ENCODE data around the gene UCHL5. TPM values are rescaled to one million over a fixed set of nuclear protein-coding genes. Genes with fewer than 3 reads are reported as not detected.

The UCHL5 gene
- total and polyA plus RNA-seq, 2 of the 13 experiments (the other 11 are each of a cell fraction or from before 2014, with no cell fraction given) = 18.2 to 44.1 TPM

DNA sequence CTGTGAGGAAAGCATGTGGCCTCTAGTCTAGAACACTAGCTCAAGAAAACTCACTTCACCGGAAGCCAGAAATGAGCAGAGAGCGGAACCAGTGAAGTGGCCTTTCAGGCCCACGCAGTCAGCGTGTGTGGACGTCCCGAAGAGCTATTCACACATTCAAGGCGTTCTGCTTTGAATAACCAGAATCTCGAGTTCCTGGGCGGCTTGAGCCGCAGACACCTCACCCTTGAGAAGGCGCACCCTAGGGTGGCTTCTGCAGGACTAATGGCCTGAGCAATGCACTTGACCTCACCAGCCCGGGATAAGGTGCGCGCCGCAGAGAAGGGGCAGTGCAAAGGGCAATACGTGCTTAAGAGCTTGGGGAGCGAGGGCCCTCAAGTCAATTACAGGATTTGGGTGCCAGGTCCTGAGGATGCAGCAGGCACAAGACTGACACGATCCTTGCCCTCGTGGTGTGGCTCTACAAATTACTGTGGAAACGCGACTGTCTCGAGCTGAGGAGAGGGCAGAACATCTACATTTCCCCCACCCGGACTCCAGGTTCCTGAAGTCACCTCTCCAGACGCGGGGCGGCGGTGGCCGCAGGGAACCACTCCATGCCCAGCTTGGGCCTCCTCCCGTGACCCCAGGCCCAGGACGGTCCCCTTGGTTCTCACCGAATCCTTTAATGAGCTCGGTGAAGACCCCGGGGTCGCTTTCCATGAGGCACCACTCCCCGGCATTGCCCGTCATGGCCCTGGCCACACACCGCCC, 455 bp downstream of the UCHL5 start:
- peak overlapping the region; percentile 73 for H2AFZ ChIP-seq (ENCODE audit: low read length)
- peaks cover 38% of the 10 kb centered on the region for H3K4me1 ChIP-seq (ENCODE audit: insufficient read depth, low read length)
- ATAC-seq (peak; percentile 38), DNase-seq (ENCODE audit: low spot score) (peak; percentile 35), FAIRE-seq (peak; percentile 68)
- peak overlapping the region; percentile 94 for H3K27ac ChIP-seq (ENCODE audit: extremely low read length, insufficient read depth, low read length)
- H3K9me3 ChIP-seq (ENCODE audit: low read length) = no peaks in the 10 kb centered on the region
- in situ Hi-C loops (cut with HindIII; ENCODE audit: extremely low pct_ligation_motif_present, low pct_unique_long_range_greater_than_20kb) = no loop called here
- no peaks in the 10 kb centered on the region for H3K36me3 ChIP-seq (replicated peaks in 1 of 2; ENCODE audit: control insufficient read depth in 1 of 2, insufficient read depth in 2 of 2, low read length in 2 of 2)
- H3K4me3 ChIP-seq (replicated peaks in 1 of 3; ENCODE audit: insufficient read depth in 1 of 3, low read depth in 2 of 3, low read length in 3 of 3) = peak overlapping the region; percentile 92 to 99 (median 94)
- TSS peak; percentile 66 for BruUV-seq (replicated peaks)
- intact Hi-C loops (cut with micrococcal nuclease; ENCODE audit: unreplicated experiment) = loop anchor here (1.0 kb wide), 2 partner anchors 22 to 64 kb away; partner anchors contain the start of gene CDC73
- H3K4me2 ChIP-seq (ENCODE audit: low read depth, low read length) = peak overlapping the region; percentile 82
- peaks cover 90% of the 10 kb centered on the region for H3K79me2 ChIP-seq (ENCODE audit: insufficient read depth, low read length)
- ChIA-PET CTCF (ENCODE audit: low intra/inter-chr PET ratio, low total read pairs) (no interaction called here), POLR2A (interaction anchor here (0.8 to 2.0 kb wide), 13 partner anchors 11 to 252 kb away, joined by 3 to 23 read pairs (median 5); partner anchors contain the start of genes CDC73 and GLRX2)
- WGBS (ENCODE audit: low lambda C conversion rate) = 7% methylated on average over 8 of the region's 37 CpGs
- peaks cover 0 to 2% of the 10 kb centered on the region in 2 experiments; a peak in 1 of 5 replicates for H3K27me3 ChIP-seq (ENCODE audit: control insufficient read depth in 1 of 2, insufficient read depth in 2 of 2, low read length in 2 of 2)
- H3K9ac ChIP-seq (ENCODE audit: insufficient read depth, low read depth, low read length) = peak overlapping the region; percentile 97
- H4K20me1 ChIP-seq (ENCODE audit: insufficient read depth, low read length) = peaks cover 11% of the 10 kb centered on the region; the same call in 1 of the 2 replicates
- TF ChIP-seq JARID2 (CRISPR knock-in tag; IDR thresholded peaks at IDR 0.05; ENCODE audit: insufficient replicate concordance) = peak; percentile 45
- TF ChIP-seq ARHGAP35 (CRISPR knock-in tag; IDR thresholded peaks at IDR 0.05; ENCODE audit: borderline replicate concordance) = no peak
- TF ChIP-seq, protein P1, sequence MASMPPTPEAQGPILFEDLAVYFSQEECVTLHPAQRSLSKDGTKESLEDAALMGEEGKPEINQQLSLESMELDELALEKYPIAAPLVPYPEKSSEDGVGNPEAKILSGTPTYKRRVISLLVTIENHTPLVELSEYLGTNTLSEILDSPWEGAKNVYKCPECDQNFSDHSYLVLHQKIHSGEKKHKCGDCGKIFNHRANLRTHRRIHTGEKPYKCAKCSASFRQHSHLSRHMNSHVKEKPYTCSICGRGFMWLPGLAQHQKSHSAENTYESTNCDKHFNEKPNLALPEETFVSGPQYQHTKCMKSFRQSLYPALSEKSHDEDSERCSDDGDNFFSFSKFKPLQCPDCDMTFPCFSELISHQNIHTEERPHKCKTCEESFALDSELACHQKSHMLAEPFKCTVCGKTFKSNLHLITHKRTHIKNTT (CRISPR knock-in tag; IDR thresholded peaks at IDR 0.05) = no peak
- TF ChIP-seq, protein P2, sequence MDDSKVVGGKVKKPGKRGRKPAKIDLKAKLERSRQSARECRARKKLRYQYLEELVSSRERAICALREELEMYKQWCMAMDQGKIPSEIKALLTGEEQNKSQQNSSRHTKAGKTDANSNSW (CRISPR knock-in tag; IDR thresholded peaks at IDR 0.05; ENCODE audit: borderline replicate concordance) = peak; percentile 54; the same call in 1 of the 2 replicates
- TF ChIP-seq ZNF513 (CRISPR knock-in tag; conservative IDR thresholded peaks at IDR 0.05) = no peak
- no peak for TF ChIP-seq ZBTB34 (CRISPR knock-in tag; IDR thresholded peaks at IDR 0.05)
- no peak for TF ChIP-seq RFX3 (CRISPR knock-in tag; IDR thresholded peaks at IDR 0.05)
- TF ChIP-seq RXRA (CRISPR knock-in tag; IDR thresholded peaks at IDR 0.05) = no peak
- TF ChIP-seq, protein P3, sequence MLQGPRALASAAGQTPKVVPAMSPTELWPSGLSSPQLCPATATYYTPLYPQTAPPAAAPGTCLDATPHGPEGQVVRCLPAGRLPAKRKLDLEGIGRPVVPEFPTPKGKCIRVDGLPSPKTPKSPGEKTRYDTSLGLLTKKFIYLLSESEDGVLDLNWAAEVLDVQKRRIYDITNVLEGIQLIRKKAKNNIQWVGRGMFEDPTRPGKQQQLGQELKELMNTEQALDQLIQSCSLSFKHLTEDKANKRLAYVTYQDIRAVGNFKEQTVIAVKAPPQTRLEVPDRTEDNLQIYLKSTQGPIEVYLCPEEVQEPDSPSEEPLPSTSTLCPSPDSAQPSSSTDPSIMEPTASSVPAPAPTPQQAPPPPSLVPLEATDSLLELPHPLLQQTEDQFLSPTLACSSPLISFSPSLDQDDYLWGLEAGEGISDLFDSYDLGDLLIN (CRISPR knock-in tag; IDR thresholded peaks at IDR 0.05; ENCODE audit: borderline replicate concordance) = no peak
- peak; percentile 45; the same call in 1 of the 2 replicates for TF ChIP-seq TMF1 (CRISPR knock-in tag; IDR thresholded peaks at IDR 0.05; ENCODE audit: low read depth)
- TF ChIP-seq ZNF614 (CRISPR knock-in tag; IDR thresholded peaks at IDR 0.05; ENCODE audit: borderline replicate concordance) = no peak
- no peak for TF ChIP-seq MXD4 (CRISPR knock-in tag; IDR thresholded peaks at IDR 0.05)
- TF ChIP-seq DMTF1 (CRISPR knock-in tag; IDR thresholded peaks at IDR 0.05) = 0 out of 2 replicates have a peak, but pooled peaks have one; percentile 11
- TF ChIP-seq ARNT (IDR thresholded peaks at IDR 0.05) = no peak

Data from HepG2 (cell line).